HEK293T (cell line): Measurements from ENCODE around the gene TSPAN9.

ENCODE experiments used
- BHLHE40 ChIP-seq: fragments of 450-650 bp; IDR thresholded peaks from 2 replicates; pipeline ENCODE4 v1.6.1; 2016; ENCODE audit warnings: mild to moderate bottlenecking, moderate library complexity, borderline replicate concordance
- ELF4 ChIP-seq: fragments of 450-650 bp; IDR thresholded peaks from 2 replicates; pipeline ENCODE4 v1.6.1; 2017; ENCODE audit warnings: antibody characterized with exemption
- FOXA1 ChIP-seq: fragments of 450-650 bp; IDR thresholded peaks from 2 replicates; pipeline ENCODE4 v1.6.1; 2016; ENCODE audit warnings: mild to moderate bottlenecking
- FOXM1 ChIP-seq: fragments of 450-650 bp; IDR thresholded peaks from 2 replicates; pipeline ENCODE4 v1.6.1; 2017; ENCODE audit warnings: mild to moderate bottlenecking, borderline replicate concordance
- LEF1 ChIP-seq: fragments of 450-650 bp; IDR thresholded peaks from 2 replicates; pipeline ENCODE4 v1.6.1; 2017; ENCODE audit warnings: mild to moderate bottlenecking, borderline replicate concordance
- SP1 ChIP-seq: fragments of 450-650 bp; IDR thresholded peaks from 2 replicates; pipeline ENCODE4 v1.6.1; 2017
- TARDBP ChIP-seq: fragments of 450-650 bp; IDR thresholded peaks from 2 replicates; pipeline ENCODE4 v1.6.1; 2016
- ZNF384 ChIP-seq: fragments of 450-650 bp; IDR thresholded peaks from 2 replicates; pipeline ENCODE4 v1.6.1; 2016

DNA sequence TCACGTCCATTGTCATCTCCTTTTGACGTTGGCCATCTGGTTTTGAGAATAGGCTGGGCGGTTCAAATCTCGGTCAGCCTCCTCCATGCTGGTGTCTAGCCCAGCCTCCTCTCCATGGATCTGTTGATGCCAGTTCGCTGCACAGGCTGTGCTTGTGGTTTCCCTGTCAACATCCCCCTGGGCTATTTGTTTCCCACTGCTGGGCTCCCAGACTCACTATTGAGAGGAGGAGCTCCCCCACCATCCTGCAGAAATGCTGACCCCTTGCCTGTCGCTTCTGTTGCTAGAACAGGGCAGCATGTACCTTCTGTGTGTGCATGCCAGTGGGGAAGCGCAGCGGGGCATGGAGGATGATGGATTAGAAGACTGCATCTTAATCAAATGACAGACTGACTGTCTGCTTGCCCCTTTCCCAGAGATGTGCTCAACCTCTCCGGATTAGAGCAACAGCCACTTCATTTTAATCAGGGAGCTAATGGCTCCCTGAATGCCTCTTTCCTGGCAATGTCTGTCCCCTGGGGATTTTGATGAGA is 170.5 kb downstream of the TSPAN9 start:
- no peak for TF ChIP-seq FOXM1
- TF ChIP-seq SP1 = no peak
- no peak for TF ChIP-seq LEF1
- no peak for TF ChIP-seq ZNF384
- no peak for TF ChIP-seq TARDBP
- TF ChIP-seq ELF4 = no peak
- no peak for TF ChIP-seq FOXA1
- no peak for TF ChIP-seq BHLHE40
